PFSK-1 (cell line): ENCODE results near the gene KCNMA1.

ENCODE experiments used
- SIN3A ChIP-seq: IDR thresholded peaks from 2 replicates; pipeline ENCODE4 v1.6.1; 2012; ENCODE audit warnings: mild to moderate bottlenecking, low read length, moderate library complexity, borderline replicate concordance; ENCODE audit not compliant: insufficient read depth
- TAF1 ChIP-seq: IDR thresholded peaks from 2 replicates; pipeline ENCODE4 v1.6.1; 2012; ENCODE audit warnings: low read length, control low read depth, borderline replicate concordance; ENCODE audit not compliant: insufficient read depth

DNA sequence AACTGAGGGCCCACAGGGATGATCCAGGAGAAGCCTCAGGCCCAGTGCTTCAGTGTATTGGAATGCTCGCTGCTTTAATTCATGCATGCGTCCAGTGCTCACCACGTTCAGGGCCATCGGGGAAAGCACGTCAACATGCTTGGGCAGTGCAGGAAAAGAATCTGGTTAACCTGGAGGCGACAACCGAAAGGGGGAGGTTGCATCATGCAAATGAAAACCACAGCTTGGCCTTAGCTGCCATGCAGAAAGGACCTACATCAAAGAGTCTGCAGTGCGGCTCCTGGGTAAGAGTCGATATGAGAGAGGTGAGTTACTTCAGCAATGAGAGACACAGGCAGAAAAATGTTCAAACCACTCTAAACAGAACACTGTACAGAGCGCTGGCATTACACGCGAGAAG is 440.1 kb downstream of the KCNMA1 start:
- no peak for TF ChIP-seq SIN3A
- no peak for TF ChIP-seq TAF1
